Adrenal gland (tissue), 12 donors: ENCODE measurements around the gene AGAP3. TPM values are rescaled to one million over a fixed set of nuclear protein-coding genes. Genes with fewer than 3 reads are reported as not detected.

ENCODE experiments used
- DNase-seq, 7 donors: peaks; one replicate each; pipeline ENCODE4 v3.0.0-alpha.2; 2019 to 2020
- H3K27ac ChIP-seq, 5 donors: fragments of 200-600 bp; sonication (generic) in 4 of 5; 1 replicate in 3 of 5; 2 replicates in 2 of 5; pipeline versions ENCODE4 v1.5.1 to v1.8.0; 2016 to 2020; ENCODE audit warnings: mild to moderate bottlenecking in 1 of 5
- H3K27me3 ChIP-seq: fragments of 200-600 bp; 2 replicates; pipeline ENCODE4 v1.8.0; 2021
- H3K36me3 ChIP-seq, 2 donors: fragments of 200-600 bp; replicated peaks in 1 of 2; 1 replicate in 1 of 2; 2 replicates in 1 of 2; pipeline versions ENCODE4 v1.5.1 to v1.8.0; 2018 to 2022
- H3K4me1 ChIP-seq, 2 donors: fragments of 200-600 bp; replicated peaks in 1 of 2; 1 replicate in 1 of 2; 2 replicates in 1 of 2; pipeline versions ENCODE4 v1.5.1 to v1.8.0; 2018 to 2021
- H3K4me3 ChIP-seq, 4 donors: fragments of 200-600 bp; sonication (generic) in 3 of 4; one replicate each; pipeline ENCODE4 v1.5.1; 2016 to 2018
- H3K9me3 ChIP-seq, 3 donors: fragments of 200-600 bp; sonication (generic) in 1 of 3; replicated peaks in 1 of 3; 1 replicate in 2 of 3; 2 replicates in 1 of 3; pipeline versions ENCODE4 v1.5.1 to v1.8.0; 2016 to 2021
- POLR2A ChIP-seq, 2 donors: fragments of 450-650 bp; IDR thresholded peaks; one replicate each; pipeline ENCODE4 v1.6.1; 2017; ENCODE audit warnings: antibody characterized with exemption in 2 of 2, mild to moderate bottlenecking in 2 of 2, moderate library complexity in 1 of 2
- WGBS, 4 donors: extraction: QIAGEN DNeasy Blood & Tissue Kit in 2 of 4; methylation state at CpG; one replicate each; pipeline versions ENCODE4 v1.1.5 to v1.1.7; 2013 to 2017; 5-methylcytosine and 5-hydroxymethylcytosine counted together
- intact Hi-C, 2 donors: fragments of 100-400 bp; cut with DNase I; formaldehyde crosslinking; loops; one replicate each; pipeline versions ENCODE4 v1.14.1 to v1.15.0; 2022 to 2023
- polyA plus RNA-seq, 3 donors: library from polyadenylated mRNA; stranded (reverse); fragments of 200-250 nt in 2 of 3; fragments of 350-450 nt in 1 of 3; fragmentation: Illumina TruSeq in 1 of 3; extraction: RNeasy Lipid Tissue Mini Kit (QIAGEN cat#74804) in 1 of 3; gene quantifications; one replicate each; pipeline ENCODE4 v1.2.3, GENCODE V29; 2013 to 2014
- total RNA-seq, 9 donors: library from RNA; depleted of rRNA in 4 of 9; stranded (reverse); fragments of >200 nt in 4 of 9; fragments of 120-200 nt in 1 of 9; fragmentation: NEBNext Ultra II Directional in 1 of 9; extraction: Animal tissue kit (Norgen Biotek cat#: 25700) in 1 of 9; gene quantifications; one replicate each; pipeline versions ENCODE4 v1.1.0 to v1.2.4, GENCODE V29; 2013 to 2023
- TF ChIP-seq, protein P1 (sequence below), 6 experiments: fragments of 450-650 bp in 4 of 6; fragments of 200-600 bp in 2 of 6; sonication (generic) in 1 of 6; IDR thresholded peaks; 1 replicate in 5 of 6; 2 replicates in 1 of 6; pipeline versions ENCODE4 v1.5.1 to v1.8.0; 2016 to 2021; ENCODE audit warnings: antibody characterized with exemption in 6 of 6, mild to moderate bottlenecking in 2 of 6, moderate library complexity in 1 of 6
- donor health status: healthy with polysubstance abuse.
- donor health status: Bipolar disorder and iron deficiency.
- donor health status: DM: yes; HTN: yes; CAD: no.
- donor health status: DM: no; HTN: no; CAD: no.
- donor health status: DM: no; HTN: no; CAD: no.
- donor health status: DM: yes; HTN: yes; CAD: no.

Gene AGAP3
- total and polyA plus RNA-seq, 12 donors = 17.2 to 236 (median 50.9) TPM

DNA sequence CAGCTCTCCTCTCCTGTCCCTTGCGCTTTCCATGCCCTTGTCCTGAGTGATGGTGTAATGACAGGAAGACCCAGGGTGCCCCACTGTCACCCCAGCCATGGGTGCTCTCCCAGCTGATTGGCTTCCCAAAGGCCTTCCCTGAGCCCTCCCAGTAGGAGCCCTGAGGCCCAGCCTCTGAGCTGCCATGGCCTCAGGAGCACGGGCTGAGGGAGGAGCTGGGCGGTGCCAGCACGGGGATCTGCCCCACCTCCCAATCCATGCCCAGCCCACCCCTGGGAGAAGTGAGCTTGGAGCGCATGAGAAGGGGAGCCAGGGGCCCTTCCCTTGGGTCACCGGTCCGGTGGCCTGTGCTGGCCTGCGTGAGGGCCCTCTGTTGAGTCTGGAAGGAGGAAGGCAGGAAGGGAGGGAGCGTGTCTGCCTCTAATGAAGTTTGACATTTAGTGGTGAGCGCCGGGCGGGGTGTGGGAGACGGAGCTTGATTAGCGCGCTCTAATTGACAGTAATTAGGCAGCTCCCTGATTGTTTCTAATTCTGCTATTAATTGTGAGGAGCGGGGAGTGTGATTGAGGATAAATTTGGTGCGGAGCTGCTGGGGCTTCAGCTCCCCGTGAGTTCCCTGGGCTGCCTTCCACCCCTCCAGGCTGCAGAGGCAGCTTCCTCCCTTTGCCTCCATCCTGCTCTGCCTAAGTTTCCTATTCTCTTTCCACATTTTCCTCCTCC, 53.0 kb downstream of the AGAP3 start:
- DNase-seq = peak in 3 of 7 donors; percentile 5 to 45 (median 14)
- Histone ChIP-seq H3K27ac (no peak overlapping the region), H3K4me3 (no peak overlapping the region), H3K4me1 (no peaks in the 10 kb centered on the region), H3K27me3 (no peaks in the 10 kb centered on the region), H3K36me3 (peaks cover 0 to 52% of the 10 kb centered on the region in 2 donors), H3K9me3 (no peaks in the 10 kb centered on the region)
- WGBS, 4 donors = 90 to 95% (median 92%) methylated on average over 15 to 18 of the region's 18 CpGs
- TF ChIP-seq, protein P1, sequence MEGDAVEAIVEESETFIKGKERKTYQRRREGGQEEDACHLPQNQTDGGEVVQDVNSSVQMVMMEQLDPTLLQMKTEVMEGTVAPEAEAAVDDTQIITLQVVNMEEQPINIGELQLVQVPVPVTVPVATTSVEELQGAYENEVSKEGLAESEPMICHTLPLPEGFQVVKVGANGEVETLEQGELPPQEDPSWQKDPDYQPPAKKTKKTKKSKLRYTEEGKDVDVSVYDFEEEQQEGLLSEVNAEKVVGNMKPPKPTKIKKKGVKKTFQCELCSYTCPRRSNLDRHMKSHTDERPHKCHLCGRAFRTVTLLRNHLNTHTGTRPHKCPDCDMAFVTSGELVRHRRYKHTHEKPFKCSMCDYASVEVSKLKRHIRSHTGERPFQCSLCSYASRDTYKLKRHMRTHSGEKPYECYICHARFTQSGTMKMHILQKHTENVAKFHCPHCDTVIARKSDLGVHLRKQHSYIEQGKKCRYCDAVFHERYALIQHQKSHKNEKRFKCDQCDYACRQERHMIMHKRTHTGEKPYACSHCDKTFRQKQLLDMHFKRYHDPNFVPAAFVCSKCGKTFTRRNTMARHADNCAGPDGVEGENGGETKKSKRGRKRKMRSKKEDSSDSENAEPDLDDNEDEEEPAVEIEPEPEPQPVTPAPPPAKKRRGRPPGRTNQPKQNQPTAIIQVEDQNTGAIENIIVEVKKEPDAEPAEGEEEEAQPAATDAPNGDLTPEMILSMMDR (IDR thresholded peaks at IDR 0.05) = no peak
- no peak for TF ChIP-seq POLR2A (IDR thresholded peaks at IDR 0.05)
- intact Hi-C loops = no loop called here

- peak in 3 of 7 donors; percentile 6 to 20 (median 12) for DNase-seq
- H3K27me3 ChIP-seq = no peaks in the 10 kb centered on the region
- 89 to 96% (median 93%) methylated on average over 9 of the region's 9 CpGs for WGBS, 4 donors
- no peak overlapping the region for H3K27ac ChIP-seq
- H3K36me3 ChIP-seq = peaks cover 0 to 48% of the 10 kb centered on the region in 2 donors
- intact Hi-C loops = no loop called here
- no peak overlapping the region for H3K4me3 ChIP-seq
- TF ChIP-seq, protein P1 (IDR thresholded peaks at IDR 0.05) = no peak
- no peak for TF ChIP-seq POLR2A (IDR thresholded peaks at IDR 0.05)
- H3K9me3 ChIP-seq = no peaks in the 10 kb centered on the region
- H3K4me1 ChIP-seq = no peaks in the 10 kb centered on the region
Measured at GRCh38 chr7:151139791-151140190, 53.5 kb downstream of the AGAP3 start.

DNA sequence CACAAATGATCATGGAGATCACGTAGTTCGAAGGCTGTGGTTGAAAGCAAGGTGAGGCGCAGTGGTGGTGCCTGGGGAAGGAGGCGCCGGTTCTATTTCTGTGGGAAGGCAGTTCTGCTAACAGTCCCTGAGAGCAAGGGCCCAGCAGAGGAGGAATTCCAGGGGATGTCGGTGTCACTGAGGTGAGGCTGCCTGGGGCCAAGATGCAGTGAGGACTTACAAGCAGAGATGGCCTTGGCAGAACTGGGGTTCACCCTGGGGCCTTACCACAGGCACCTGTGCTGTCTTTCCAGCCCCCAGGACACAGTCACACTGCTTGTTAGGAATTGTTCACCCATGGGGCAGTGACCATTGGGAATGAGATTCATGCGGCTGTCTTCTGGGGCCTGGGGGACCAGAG, 54.6 kb downstream of the AGAP3 start:
- intact Hi-C loops = no loop called here
- WGBS, 4 donors = 93 to 97% (median 95%) methylated on average over 7 of the region's 7 CpGs
- TF ChIP-seq, protein P1 (IDR thresholded peaks at IDR 0.05) = no peak
- TF ChIP-seq POLR2A (IDR thresholded peaks at IDR 0.05) = no peak
- DNase-seq = peak in 3 of 7 donors; percentile 10 to 47 (median 11)
- no peak overlapping the region for H3K27ac ChIP-seq
- no peaks in the 10 kb centered on the region for H3K9me3 ChIP-seq
- H3K4me1 ChIP-seq = no peaks in the 10 kb centered on the region
- H3K27me3 ChIP-seq = no peaks in the 10 kb centered on the region
- H3K4me3 ChIP-seq = no peak overlapping the region
- peaks cover 0 to 38% of the 10 kb centered on the region in 2 donors for H3K36me3 ChIP-seq

- TF ChIP-seq POLR2A (IDR thresholded peaks at IDR 0.05) = no peak
- TF ChIP-seq, protein P1 (IDR thresholded peaks at IDR 0.05) = no peak
- DNase-seq = peak in 2 of 7 donors; percentile 8 to 43
- Histone ChIP-seq H3K4me1 (no peaks in the 10 kb centered on the region), H3K36me3 (peaks cover 0 to 32% of the 10 kb centered on the region in 2 donors), H3K4me3 (no peak overlapping the region), H3K9me3 (no peaks in the 10 kb centered on the region), H3K27me3 (no peaks in the 10 kb centered on the region), H3K27ac (no peak overlapping the region)
- intact Hi-C loops = no loop called here
- 87 to 94% (median 91%) methylated on average over 8 to 9 of the region's 9 CpGs for WGBS, 4 donors
Measured at GRCh38 chr7:151141311-151141854, 55.1 kb downstream of the AGAP3 start.
